GM19372 (cell line): ENCODE data around the gene PDE4B.

Source experiments
- ATAC-seq: cut with Tn5 transposase; IDR thresholded peaks from one replicate; pipeline ENCODE4 v1.9.1; 2021; ENCODE audit warnings: mild to moderate bottlenecking, low read depth, moderate library complexity; ENCODE audit not compliant: unreplicated experiment

Gene PDE4B

DNA sequence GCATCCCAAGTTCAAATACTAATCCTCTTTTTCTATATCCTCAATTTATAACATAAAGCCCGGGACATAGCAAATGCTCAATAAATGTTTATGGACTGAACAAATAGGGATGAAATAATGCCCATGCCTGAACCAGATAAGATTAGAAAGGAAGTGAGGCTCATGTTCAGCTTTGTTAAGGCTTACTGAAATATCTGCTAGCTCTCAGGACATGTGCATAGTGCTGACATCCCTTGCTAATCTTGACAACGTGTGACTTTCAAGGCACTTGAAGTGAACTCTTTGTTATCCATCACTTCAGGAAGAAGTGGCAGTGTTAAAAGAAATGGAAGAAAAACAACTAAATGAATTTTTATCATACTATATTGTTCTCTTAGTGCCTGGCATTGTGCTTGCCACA is 481.0 kb downstream of the PDE4B start:
- ATAC-seq, result no peak

DNA sequence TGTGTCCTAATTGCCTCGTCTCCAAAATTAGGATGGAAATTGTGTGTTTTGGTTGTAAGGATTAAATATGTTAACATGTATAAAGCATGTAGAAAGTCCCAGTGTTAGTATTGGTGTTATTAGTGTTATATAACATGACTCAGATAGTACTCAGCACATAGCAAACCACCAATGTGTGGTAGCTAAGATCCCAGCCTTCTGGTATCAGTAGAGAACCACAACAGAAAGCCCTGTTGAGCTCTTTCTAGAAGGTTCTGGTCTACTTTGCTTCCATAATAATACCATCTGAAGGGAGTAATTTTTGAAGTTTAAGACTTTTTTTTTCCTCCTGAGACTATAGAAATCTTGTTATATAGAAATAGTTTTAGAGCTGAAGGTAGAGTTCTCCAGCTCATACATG is 481.9 kb downstream of the PDE4B start:
- ATAC-seq, result peak; percentile 28

DNA sequence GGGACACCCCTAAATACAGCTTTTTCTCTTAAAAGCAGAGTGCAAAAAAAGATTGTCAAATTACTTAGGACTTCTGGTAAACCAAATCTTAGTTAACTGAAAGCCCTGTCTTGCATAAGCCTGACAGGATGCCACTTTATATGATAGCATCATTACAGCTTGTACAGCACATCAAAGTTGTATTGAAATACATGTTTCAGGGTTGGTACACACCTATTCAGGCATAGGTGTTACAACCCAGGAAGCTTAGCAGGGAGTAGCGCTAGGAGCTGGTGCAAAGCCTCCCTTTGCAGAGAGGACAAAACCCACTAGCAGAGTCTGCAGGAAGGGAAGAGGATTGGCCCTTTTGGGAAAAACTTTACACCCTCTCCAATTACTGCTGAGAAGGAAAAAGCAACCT is 482.4 kb downstream of the PDE4B start:
- ATAC-seq, result no peak

DNA sequence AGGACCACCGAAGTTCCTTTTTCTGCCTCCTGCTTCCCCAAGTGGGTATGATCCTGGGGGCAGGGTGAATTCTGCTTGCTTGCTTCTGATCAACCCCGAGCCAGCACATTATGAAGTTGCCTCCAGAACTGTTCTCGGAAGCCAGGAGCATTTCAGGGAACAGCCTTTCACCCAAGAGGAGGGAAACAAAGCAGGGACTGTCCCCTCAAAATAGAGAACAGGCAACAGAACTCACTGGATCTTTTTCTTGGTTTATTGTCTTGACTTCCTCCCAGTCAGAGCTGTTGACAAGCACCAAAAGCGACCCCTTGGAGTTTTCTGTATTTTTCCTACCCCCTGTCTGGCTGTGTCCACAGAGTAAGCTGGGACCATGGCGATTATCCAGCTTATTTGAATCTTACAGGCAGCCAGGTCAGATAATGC is 482.9 kb downstream of the PDE4B start:
- ATAC-seq, result no peak

DNA sequence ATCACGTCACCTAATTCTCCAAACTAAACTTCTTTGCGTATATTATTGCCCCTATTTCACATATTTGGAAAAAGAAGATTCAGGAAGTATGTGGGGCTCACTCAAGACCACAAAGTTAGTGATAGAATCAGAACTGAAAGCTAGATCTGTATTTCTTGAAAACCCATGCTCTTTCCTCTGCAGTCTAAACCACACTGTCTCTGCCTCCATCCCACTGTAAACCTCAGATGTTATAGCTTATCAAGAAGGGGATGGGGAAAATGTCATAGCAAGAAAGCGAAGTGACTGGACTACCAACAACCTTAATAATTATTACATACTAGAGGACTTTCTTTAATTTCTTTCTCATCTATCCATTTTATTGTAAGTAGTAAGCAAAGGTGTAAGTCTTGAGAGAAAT is 483.5 kb downstream of the PDE4B start:
- peak; percentile 76 for ATAC-seq

DNA sequence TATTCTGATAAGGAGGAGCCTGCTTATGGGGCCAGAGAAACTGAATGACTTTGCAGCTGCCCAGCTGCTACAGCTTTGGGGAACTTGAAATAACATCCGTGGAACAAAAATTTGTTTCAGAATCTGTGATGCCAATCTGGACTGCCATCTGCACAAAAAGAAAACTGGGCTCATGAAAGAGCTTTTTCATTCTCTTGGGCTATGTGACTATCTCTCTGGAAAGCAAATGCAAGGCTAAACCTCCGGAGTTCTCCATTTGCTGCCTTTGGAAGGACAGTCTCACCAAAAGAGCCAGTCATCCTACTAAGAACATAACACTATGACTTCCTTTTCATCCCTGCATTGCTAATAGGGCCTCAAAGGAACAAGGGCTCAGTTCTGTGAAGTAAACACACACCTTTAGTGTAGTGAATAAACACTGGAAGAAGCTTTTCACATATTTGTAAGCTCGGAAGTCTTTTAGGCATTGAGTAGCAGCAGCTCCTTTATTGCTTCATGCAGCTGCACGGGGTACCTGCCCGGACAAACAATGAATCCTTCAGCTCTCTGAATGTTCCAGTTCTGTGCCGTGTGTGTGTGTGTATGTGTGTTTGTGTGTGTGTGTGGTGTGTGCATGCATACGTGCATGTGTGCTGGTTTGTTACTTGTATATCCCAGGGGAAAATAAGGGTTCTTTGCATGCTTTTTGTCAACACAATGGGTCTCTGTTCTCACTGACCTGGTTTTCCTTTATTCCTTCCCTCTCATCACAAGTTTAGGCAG is 485.7 kb downstream of the PDE4B start:
- ATAC-seq, result peak; percentile 27

DNA sequence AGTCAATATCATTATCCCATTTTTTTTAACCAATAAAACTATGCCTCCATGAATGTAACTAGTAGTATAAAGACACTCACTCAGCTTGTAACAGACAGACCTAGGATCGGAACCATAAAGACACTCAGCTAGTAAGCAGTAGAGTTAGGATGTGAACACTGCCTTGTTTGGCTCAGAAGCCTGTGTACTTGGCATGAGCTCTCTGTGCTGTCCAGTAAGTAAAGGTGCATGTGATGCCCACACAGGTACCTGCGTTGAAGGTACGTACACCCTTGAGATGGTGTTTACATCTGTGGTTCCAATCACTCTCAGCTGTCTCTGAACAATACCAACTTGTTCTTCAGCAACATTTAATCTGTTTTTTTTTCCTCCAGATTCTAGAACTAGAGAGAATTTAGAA is 489.1 kb downstream of the PDE4B start:
- no peak for ATAC-seq

DNA sequence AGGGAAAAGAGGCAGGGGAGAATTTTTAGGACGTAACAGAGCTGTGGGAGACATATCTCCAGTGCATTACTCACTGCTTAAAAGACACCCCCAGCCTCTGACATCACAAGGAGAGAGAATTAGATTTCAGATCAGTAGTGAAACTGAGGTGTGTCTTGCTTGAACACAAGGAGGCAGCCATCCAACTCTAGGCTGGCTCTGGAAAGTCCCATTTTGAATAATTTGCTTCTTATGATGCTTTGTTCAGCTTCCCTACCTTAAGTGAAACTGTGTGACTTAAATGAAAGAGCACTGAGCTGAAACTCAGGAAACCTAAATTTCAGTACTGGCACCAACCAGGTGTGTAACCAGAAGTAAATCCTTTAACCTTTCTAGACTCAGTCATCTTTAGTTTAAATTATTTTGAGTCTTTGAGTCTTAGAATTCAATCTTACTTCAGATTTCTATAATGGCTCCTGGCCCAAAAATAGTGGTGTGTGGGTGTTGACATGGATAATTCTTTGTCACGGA is 489.7 kb downstream of the PDE4B start:
- peak; percentile 73 for ATAC-seq

DNA sequence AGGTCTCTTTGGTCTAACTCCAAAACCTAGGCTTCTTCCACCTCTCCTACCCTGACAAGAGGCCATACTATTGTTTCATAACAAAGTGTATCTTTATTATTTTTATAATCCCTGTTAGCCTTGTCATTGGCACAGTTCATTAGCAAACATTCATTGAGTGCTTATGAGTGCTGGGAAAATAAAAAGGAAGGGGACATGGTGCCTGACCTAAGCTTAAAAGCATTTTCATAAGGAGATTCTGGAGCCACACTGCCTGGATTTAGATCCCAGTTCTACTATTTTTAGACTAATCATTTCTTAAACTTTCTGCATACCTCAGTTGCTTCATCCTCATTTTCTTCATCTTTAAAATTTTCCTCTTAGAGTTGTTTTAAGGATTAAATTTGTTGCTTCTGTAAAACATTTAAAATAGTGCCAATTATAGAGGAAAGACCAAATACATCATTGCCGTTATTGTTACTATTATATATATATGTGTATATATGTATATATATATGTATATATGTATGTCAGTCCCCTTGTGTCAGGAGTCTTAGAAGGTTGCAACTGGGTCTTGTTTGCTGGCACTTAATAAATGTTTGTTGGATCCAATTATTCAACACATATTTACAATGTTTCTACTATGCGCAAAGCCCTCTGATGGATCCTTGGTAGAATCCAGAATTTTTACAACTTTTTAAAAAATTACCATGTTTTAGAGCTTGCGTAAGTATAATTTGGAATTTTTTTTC is 490.4 kb downstream of the PDE4B start:
- ATAC-seq, result no peak

DNA sequence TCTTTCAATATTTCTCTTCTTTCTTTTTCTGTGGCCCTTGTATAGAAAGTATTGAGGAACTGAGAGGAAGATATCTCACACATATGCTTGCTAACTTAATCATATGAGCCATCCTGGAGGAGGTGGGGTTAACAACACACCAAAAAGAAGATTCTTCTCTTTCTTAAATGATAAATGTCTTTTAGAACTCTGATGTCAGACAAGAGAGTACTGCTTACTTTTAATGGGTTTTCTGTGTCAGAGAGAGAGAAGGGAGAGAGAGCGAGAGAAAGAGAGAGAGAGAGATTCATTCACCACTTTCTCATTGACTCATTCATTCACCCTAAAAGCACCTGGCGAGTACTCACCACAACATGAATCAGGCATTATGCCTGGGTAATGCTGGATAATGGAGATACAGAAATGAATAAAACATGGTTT is 490.9 kb downstream of the PDE4B start:
- peak; percentile 47 for ATAC-seq

DNA sequence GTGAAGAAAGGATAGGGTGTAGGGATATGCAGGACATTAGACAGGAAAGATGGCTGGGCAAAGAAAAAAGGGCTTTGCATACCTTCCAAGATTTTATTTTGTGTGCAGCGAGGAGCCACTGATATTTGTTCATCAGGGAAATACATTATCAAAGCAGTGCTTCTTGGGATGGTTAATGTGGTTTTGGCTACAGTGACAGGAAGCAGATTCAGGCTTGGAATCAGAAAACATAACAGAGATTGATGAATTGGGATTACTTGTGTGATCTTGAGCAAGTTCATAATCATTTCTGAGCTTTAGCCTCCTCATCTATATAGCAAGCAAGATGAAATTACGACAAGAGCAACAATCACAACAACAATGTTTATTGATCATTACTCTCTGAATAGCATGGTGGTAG is 492.1 kb downstream of the PDE4B start:
- no peak for ATAC-seq

DNA sequence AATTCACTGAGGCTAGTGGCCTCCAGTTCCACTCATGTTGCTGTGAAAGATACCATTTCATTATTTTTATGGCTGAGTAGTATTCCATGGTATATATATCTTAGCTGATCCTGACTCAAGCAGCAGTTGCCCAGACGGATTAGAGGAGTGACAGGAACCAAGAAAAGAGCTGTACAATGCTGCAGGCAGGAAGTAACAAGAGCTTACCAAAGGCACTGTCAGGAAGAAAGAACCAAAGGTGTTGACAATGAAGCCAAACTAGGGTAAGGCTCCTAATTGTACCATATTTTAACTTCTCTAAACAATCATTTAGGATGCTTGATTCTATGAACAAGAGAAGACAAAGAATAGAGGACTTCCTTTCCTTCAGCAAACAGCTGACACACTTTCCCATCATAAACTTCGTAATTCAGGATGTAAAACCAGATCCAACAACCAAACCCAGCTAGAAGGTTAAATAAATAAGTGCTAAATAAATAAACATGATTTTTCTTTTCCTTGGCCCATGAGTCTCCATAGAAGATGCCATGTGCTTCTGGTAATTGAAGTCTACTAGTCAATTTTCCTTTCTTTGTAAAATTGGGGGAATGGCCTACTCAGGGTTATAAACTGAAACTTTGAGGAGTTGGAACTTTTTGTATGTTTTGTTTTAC is 493.0 kb downstream of the PDE4B start:
- ATAC-seq, result no peak

DNA sequence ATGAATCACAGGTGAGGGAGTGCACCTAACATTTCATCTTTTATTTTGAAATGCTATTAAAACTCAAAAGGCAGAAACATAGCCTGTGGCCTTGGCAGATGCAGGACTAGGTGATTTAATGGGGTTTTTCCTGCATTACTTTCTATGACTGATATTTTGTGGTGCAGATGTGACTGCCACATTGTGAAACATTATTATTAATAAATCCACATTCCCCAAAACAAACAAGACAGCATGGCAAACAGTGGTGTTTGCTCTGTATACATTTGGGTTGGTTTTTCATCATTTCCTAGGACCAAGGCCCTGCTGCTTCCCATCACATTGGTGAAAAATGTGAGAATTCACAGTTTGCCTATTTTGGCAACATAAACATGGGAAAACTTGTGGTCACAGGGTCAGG is 493.6 kb downstream of the PDE4B start:
- no peak for ATAC-seq

DNA sequence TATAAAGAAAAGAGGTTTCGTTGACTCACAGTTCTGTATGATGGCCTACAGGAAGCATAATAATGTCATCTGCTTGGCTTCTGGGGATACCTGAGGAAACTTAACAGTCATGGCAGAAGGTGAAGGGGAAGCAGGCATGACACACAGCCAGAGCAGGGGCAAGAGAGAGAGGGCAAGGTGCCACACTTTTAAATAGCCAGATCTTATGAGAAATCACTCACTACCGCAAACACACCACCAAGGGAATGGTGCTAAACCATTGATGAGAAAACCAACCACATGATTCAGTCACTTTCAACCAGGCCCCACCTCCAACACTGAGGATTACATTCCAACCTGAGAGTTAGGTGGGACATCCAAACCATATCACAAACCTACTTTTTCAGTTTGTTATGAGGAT is 495.4 kb downstream of the PDE4B start:
- no peak for ATAC-seq

DNA sequence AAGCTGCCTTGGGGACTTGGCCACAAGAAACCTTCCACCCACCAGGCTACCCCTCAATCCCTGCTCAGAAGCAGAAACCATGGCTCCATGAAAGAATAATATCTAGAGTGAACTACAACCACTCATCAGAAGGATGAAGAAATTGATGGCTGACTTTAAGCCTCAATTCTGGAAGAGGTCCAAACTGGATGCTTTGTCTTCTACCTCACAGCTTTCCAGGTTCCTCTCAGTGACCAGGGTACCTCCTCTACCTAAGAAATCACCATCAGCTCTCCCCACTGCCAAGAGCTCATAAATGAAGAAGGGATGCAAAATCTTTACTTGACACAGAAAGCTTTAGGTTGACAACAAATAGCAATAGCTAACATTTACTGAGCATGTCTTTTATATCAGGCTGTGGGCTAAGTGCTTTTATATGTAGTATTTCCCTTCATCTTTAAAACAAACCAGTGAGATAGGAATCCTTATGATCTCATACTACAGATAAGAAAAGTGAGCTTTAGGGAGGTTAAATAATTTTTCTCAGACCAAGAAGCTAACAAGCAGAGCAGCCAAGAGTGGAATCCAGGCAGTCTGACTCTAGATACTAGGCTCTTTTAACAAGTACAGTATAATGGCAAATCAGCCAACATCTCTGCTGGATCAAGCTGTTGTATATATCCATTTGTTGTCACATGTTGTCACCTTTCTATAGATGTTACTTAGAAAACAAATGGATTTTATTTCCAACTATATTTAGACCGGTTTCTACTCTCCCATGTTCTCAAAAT is 498.3 kb downstream of the PDE4B start:
- ATAC-seq, result no peak

DNA sequence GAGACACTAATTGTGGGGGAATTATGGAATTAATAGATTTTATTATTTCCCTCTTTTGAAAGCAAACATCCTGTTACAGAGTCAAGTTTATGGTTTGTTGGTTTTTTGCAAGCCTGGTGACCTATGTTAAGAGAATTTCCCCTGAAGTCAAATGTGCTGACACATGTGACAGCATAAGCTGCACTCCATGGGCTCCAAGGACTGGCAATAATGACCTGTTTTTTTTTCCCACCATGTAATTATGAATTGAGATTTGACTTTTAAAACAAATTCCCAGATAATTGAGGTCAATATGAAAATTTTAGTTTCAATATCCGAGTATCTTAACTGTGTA is 498.8 kb downstream of the PDE4B start:
- no peak for ATAC-seq

DNA sequence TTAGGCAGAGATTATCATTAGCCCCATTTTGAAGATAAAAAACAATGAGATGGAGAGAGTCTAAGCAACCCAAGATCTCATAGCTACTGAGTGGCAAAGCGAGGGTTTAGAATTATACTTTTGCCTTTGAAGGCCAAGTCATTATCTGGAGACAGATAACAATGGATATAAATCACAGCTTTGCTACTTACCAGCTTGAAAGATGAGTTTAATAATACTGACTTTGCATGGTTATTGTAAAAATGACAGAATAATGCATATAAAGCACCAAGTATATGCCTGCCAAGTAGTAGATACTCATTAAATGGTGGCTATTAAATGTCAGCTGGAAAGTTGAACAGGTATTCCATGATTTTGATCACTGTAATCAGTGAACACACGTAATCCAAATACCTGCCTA is 499.6 kb downstream of the PDE4B start:
- no peak for ATAC-seq

DNA sequence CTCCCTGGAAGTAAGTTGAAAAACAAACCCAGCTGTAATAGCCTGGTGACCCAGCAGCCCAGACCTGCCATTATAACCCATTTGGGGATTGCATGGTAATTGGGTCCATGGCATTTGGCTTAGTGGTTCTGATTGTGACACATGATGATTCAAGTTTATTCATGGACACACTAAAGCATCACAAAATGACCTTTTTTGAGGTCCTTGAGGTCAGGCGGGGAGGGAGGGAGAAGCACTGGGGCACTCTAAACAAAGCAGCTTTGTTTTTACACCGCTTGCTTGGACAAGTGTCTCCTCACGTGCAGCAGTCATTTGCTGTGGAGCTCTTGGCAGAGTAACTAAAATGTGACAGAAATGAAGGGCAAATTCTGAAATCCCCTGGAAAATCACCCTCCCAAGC is 500.2 kb downstream of the PDE4B start:
- no peak for ATAC-seq

DNA sequence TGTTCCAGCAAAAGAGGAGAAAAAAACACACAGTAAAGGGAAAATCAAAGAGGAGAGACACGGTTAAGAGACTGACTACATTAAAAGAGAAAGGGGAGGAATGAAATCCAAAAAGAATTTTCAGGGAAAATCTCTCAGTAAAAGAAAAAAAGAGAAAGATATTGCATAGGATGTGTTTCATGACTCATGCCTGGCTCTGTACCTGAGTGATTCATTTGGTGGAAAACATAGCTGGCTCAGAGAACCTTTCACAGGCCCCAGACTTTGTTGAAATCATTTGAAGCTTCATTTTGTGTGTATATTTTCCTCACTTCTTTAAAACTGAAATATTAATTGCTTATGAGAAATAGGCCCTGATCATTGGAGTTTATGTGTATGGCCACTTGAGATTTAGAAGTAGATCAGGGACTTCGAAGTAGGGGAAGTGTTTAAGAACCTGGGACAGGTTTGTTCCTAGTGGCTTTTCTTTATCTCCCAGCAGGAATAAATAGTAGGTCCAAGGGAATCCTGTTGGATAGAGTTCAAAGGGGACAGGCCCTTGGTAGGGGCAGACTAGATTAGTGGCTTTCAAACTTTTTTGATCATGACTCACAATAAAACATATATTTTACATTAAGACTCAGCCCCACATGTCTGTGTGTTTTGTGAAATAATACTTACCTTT is 502.1 kb downstream of the PDE4B start:
- no peak for ATAC-seq

DNA sequence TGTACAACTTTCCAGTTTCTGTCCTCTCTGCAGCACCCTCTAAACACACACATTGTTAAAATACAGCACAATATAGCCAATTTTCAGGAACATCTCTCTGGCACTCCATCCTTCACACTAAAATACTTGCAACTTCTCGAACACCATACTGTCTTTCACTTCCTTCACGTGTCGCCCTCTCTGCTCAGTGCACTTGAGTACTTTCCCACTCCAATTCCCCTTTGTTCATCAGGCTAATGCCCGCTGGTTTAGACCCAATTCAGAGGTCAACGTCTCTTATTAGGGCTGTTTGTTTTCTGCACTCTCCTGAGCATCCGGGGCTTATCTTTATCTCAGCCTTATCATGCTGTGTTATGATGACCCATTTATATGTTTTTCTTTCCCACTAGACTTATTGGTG is 503.1 kb downstream of the PDE4B start:
- no peak for ATAC-seq
